Colon (tissue), 2 donors: ENCODE results near the gene OR9I1.

Experiments
- FAIRE-seq: peaks from 2 replicates; lab custom pipeline; 2012; peaks lifted over from hg19 to GRCh38; lab: Jason Lieb, UNC
- donor health status: control.
- donor health status: control.

OR9I1 gene

GRCh38 chr11:58125469-58125868 is at the start of gene OR9I1:
OR9I1 (minus strand) TSS chr11:58125530; CDS start chr11:58119444, 6,086 bp downstream.
- no peak for FAIRE-seq

GRCh38 chr11:58165504-58166106 is 40.3 kb upstream of the OR9I1 start:
- FAIRE-seq: no peak

GRCh38 chr11:58164990-58165389 is 39.7 kb upstream of the OR9I1 start:
- FAIRE-seq: no peak

GRCh38 chr11:58164389-58164788 is 39.1 kb upstream of the OR9I1 start:
- FAIRE-seq: no peak

GRCh38 chr11:58152781-58153180 is 27.5 kb upstream of the OR9I1 start:
- FAIRE-seq: no peak

- no peak for FAIRE-seq
Measured at GRCh38 chr11:58142761-58143160, 17.4 kb upstream of the OR9I1 start.

GRCh38 chr11:58135171-58135570 is 9.8 kb upstream of the OR9I1 start:
- FAIRE-seq: no peak

- no peak for FAIRE-seq
Measured at GRCh38 chr11:58134151-58134550, 8.8 kb upstream of the OR9I1 start.

GRCh38 chr11:58133309-58134076 is 8.2 kb upstream of the OR9I1 start:
- no peak for FAIRE-seq

- no peak for FAIRE-seq
Measured at GRCh38 chr11:58127350-58127749, 2.0 kb upstream of the OR9I1 start.

- FAIRE-seq: no peak
Measured at GRCh38 chr11:58121096-58121495, 4.2 kb downstream of the OR9I1 start.

- no peak for FAIRE-seq
Measured at GRCh38 chr11:58097437-58097836, 27.9 kb downstream of the OR9I1 start.

- no peak for FAIRE-seq
Measured at GRCh38 chr11:58086528-58086927, 38.8 kb downstream of the OR9I1 start.

- FAIRE-seq: no peak
Measured at GRCh38 chr11:58075781-58076180, 49.5 kb downstream of the OR9I1 start.

GRCh38 chr11:58070585-58070984 is 54.7 kb downstream of the OR9I1 start:
- no peak for FAIRE-seq

- no peak for FAIRE-seq
Measured at GRCh38 chr11:58068655-58069054, 56.7 kb downstream of the OR9I1 start.

- FAIRE-seq: no peak
Measured at GRCh38 chr11:58067685-58068084, 57.6 kb downstream of the OR9I1 start.
